GM12891 (cell line): Measurements from ENCODE around the gene CD163L1.

Experiments
- PAX5 ChIP-seq: IDR thresholded peaks from 2 replicates; pipeline ENCODE4 v1.6.1; 2011; ENCODE audit warnings: low read length, moderate library complexity, mild to moderate bottlenecking; ENCODE audit not compliant: insufficient read depth, severe bottlenecking
- POLR2A ChIP-seq: IDR thresholded peaks from 2 replicates; pipeline ENCODE4 v1.6.1; 2011; ENCODE audit warnings: low read depth, low read length, control low read depth
- POLR2AphosphoS5 ChIP-seq: IDR thresholded peaks from 2 replicates; pipeline ENCODE4 v1.6.1; 2011; ENCODE audit warnings: low read depth, low read length, control low read depth
- POU2F2 ChIP-seq: IDR thresholded peaks from 2 replicates; pipeline ENCODE4 v1.6.1; 2011; ENCODE audit warnings: low read depth, mild to moderate bottlenecking, control low read depth, low read length, moderate library complexity
- SPI1 ChIP-seq: IDR thresholded peaks from 2 replicates; pipeline ENCODE4 v1.6.1; 2011; ENCODE audit warnings: low read depth, low read length, control low read depth
- TAF1 ChIP-seq: IDR thresholded peaks from 2 replicates; pipeline ENCODE4 v1.6.1; 2011; ENCODE audit warnings: low read depth, low read length, control low read depth

GRCh38 chr12:7373226-7373625 lies 70.7 kb downstream of the CD163L1 start:
- TF ChIP-seq POLR2AphosphoS5, result no peak
- TF ChIP-seq POLR2A, result no peak
- TF ChIP-seq TAF1, result no peak
- TF ChIP-seq SPI1, result no peak
- TF ChIP-seq POU2F2, result no peak
- TF ChIP-seq PAX5, result no peak
